ENCODE results near the gene NARS2.

Gene NARS2

DNA sequence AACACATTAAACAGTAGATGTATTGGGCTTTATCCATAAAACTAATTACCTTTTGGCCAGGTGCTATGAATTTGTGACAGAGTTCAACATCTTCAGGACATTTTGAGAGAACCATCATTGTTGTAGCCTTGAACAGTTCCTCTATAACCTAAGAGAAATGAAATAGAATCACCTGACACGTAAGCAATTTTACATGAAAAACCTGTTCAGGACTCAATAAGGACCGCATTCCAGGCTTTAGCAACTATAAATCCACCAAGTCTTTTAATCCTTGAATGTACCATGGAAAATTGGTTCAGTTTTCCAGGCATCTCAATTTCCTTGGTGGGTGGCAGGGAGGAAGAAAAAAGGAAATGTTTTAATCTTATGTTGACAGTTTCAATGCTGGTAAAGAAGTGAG is 96.1 kb downstream of the NARS2 start:
- no peak overlapping the region for H3K4me3 ChIP-seq (ENCODE audit: low read depth, low read length)
- TF ChIP-seq, protein P1, sequence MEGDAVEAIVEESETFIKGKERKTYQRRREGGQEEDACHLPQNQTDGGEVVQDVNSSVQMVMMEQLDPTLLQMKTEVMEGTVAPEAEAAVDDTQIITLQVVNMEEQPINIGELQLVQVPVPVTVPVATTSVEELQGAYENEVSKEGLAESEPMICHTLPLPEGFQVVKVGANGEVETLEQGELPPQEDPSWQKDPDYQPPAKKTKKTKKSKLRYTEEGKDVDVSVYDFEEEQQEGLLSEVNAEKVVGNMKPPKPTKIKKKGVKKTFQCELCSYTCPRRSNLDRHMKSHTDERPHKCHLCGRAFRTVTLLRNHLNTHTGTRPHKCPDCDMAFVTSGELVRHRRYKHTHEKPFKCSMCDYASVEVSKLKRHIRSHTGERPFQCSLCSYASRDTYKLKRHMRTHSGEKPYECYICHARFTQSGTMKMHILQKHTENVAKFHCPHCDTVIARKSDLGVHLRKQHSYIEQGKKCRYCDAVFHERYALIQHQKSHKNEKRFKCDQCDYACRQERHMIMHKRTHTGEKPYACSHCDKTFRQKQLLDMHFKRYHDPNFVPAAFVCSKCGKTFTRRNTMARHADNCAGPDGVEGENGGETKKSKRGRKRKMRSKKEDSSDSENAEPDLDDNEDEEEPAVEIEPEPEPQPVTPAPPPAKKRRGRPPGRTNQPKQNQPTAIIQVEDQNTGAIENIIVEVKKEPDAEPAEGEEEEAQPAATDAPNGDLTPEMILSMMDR (IDR thresholded peaks at IDR 0.05; ENCODE audit: borderline replicate concordance, insufficient read depth, low read depth, low read length), result no peak

DNA sequence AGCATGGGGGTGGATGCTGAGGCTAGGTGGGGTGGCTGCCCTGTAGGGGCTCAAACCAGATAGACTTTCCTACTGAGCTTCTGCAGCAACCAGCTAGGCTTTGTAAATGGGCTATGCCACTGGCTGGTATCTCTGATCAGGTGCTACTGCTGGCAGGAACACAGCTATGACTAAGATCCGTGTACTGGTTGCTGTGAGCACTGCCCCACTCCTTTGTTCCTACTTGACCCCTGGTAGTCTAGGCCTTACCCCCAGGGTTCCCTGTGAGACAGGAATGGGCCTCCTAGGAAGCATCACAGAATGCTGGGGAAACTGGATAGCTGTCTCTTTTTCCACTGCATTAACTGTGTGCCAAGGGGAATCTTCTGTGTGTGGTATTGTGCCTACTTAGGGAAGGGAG is 98.6 kb downstream of the NARS2 start:
- TF ChIP-seq, protein P1 (IDR thresholded peaks at IDR 0.05; ENCODE audit: borderline replicate concordance, insufficient read depth, low read depth, low read length), result no peak
- H3K4me3 ChIP-seq (ENCODE audit: low read depth, low read length), result no peak overlapping the region

DNA sequence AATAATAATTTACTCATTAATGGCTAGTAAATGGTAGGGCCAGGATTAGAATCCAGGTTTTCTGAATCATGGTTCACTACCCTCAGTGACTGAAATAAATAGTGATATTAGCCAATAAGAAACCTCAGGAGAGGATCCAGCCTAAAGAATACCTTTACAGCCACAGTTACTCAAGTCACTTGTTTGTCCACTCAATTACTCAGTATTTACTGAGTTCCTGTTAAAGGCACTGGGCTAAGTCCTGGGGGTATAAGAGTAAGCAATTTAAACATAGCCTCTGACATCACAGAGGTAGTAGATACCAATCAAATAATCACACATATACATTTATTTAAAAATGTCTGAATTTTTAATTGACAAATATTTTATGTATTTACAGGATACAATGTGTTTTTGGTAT is 100.2 kb downstream of the NARS2 start:
- no peak overlapping the region for H3K4me3 ChIP-seq (ENCODE audit: low read depth, low read length)
- TF ChIP-seq, protein P1 (IDR thresholded peaks at IDR 0.05; ENCODE audit: borderline replicate concordance, insufficient read depth, low read depth, low read length), result no peak

DNA sequence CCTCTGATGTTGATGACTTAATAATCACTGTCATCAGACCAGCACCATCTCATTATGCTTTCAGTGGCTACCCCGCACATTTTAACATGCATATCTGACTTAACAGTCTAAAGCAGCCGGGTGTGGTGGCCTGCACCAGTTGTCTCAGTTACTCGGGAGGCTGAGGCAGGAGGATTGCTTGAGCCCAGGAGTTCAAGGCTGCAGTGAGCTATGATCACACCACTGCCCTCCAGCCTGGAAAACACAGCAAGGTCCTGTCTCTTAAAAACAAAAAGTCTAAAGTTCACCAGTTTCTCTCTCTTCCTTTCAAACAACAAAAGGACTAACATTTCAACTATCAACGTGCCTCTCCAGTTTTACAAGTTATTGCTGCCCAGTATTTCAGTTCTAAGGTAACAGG is 101.8 kb downstream of the NARS2 start:
- H3K4me3 ChIP-seq (ENCODE audit: low read depth, low read length), result no peak overlapping the region
- TF ChIP-seq, protein P1 (IDR thresholded peaks at IDR 0.05; ENCODE audit: borderline replicate concordance, insufficient read depth, low read depth, low read length), result no peak

DNA sequence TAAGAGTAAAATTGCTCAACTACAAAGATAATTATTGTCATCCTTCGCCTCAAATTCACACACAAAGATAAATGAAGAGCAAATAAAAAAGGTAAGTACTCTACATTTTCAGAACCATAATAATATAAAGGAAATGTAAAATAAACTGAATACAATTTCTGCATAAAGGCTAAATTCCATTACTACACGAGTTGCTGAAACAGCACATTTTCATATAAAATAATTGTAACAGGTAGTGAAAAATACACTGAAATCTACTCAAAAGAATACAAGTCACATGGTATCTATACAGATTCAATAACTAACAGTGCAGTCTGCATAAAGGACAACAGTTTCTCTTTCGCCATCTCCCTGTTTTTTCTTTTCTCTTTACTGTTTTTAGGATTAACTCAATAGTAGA is 102.3 kb downstream of the NARS2 start:
- TF ChIP-seq, protein P1 (IDR thresholded peaks at IDR 0.05; ENCODE audit: borderline replicate concordance, insufficient read depth, low read depth, low read length), result no peak
- H3K4me3 ChIP-seq (ENCODE audit: low read depth, low read length), result no peak overlapping the region

DNA sequence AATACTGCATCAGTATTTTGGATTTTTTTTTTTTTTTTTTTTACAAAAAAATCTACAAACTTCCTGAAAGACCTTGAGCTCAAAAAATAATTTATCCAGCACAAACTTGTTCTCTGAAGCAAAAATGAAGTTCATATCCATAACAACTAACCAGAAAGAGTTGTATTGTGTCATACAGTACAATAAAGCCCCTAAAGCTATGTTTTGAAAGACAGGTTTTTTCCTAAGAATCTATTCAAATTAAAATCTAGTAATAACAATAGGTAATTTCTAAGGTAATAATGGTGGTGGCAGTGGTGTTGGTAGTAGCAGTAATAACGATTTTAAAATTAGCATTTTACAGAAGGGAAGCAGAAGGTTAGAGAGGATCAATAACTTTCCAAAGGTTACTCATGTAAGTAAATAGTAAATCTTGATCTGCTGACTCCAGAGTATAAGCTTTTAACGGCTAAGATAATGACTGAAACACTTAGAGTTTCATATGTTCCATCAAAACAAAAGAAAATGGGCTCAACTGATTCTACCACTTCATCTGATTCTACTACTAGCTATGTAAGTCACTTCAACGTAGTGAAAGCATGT is 103.7 kb downstream of the NARS2 start:
- no peak overlapping the region for H3K4me3 ChIP-seq (ENCODE audit: low read depth, low read length)
- TF ChIP-seq, protein P1 (IDR thresholded peaks at IDR 0.05; ENCODE audit: borderline replicate concordance, insufficient read depth, low read depth, low read length), result no peak

DNA sequence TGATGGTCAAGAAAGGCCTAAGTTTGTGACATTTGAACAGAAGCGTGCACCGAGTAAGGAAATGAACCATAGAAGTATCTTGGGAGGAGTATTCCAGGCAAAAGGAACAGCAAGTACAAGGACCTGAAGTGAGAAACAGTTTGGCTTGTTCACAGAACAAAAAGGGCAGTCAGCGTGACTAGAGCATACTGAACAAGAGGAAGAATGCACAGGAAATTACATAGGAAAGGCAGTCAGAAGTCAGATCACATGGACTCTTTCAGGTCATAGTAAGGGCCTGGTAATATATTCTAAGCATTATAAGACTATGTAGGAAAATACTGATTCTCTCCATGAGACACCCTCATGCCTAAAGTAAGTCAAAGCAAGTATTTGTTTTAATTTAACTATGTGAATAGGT is 104.8 kb downstream of the NARS2 start:
- TF ChIP-seq, protein P1 (IDR thresholded peaks at IDR 0.05; ENCODE audit: borderline replicate concordance, insufficient read depth, low read depth, low read length), result no peak
- H3K4me3 ChIP-seq (ENCODE audit: low read depth, low read length), result no peak overlapping the region
